Measurements from ENCODE around the gene BLTP2. TPM values are rescaled to one million over a fixed set of nuclear protein-coding genes. Genes with fewer than 3 reads are reported as not detected.

BLTP2 gene
- total RNA-seq, 2 donors from 2014 or later, result 42.2 to 94.2 TPM

DNA sequence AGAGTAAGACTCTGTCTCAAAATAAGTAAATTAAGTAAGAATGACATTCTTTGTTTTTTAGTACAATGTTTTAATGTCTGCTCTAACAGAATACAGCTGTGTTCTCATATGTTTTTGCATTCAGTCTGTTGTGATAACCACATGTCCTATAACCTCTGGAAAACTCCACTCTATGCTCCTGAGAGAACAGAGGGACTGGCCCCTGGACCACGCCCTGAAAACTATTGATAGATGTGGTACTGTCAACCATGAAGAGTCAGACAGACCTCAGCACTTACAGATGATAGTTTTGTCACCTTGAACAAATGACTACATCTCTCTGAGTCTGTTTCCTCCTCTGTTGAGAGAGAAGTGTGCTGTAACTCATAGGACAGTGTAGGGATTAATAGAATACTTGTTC is 25.0 kb upstream of the BLTP2 start:
- no peak for TF ChIP-seq POLR2AphosphoS5 (IDR thresholded peaks at IDR 0.05)
- TF ChIP-seq CTCF (IDR thresholded peaks at IDR 0.05), result no peak
- no peak for TF ChIP-seq POLR2A (IDR thresholded peaks at IDR 0.05)
- peaks cover 19 to 31% of the 10 kb centered on the region in 2 donors for H3K36me3 ChIP-seq
- 96% methylated on average over 1 of the region's 1 CpG for WGBS

DNA sequence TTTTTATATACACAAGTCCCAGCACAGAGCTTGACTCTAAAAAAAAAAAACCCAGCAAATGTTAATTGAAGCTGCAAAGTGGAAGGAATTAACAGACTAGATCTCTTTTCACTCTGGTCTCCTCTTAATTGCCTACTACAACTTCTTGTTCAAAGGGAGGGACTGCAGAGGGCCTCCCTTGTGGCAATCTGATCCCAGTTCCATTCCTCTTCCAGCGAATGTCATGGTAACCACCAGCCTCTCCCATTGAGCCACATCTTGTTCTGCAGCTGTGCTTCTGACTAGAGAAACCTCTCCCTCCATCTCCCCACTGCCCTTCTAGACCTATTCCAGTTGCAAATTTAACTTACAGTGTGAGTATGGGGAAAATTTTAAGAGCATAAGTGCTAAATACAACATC is 22.9 kb upstream of the BLTP2 start:
- Histone ChIP-seq H3K4me3 (no peak overlapping the region), H3K36me3 (peaks cover 9 to 10% of the 10 kb centered on the region in 2 donors), H3K27me3 (replicated peaks; ENCODE audit: insufficient read depth) (no peaks in the 10 kb centered on the region), H3K4me1 (replicated peaks) (peaks cover 7% of the 10 kb centered on the region), H3K27ac (no peak overlapping the region), H3K9me3 (no peaks in the 10 kb centered on the region)
- 81% methylated on average over 1 of the region's 1 CpG for WGBS
- intact Hi-C loops (cut with DNase I), result no loop called here
- TF ChIP-seq POLR2A (IDR thresholded peaks at IDR 0.05) (no peak), CTCF (IDR thresholded peaks at IDR 0.05) (no peak), POLR2AphosphoS5 (IDR thresholded peaks at IDR 0.05) (no peak)
- no peak for DNase-seq (ENCODE audit: low spot score)

More for the DNA sequence above, 25.0 kb upstream of the BLTP2 start:
- Histone ChIP-seq H3K9me3 (no peaks in the 10 kb centered on the region), H3K4me1 (replicated peaks) (no peaks in the 10 kb centered on the region), H3K4me3 (no peak overlapping the region), H3K27ac (no peak overlapping the region), H3K27me3 (replicated peaks; ENCODE audit: insufficient read depth) (no peaks in the 10 kb centered on the region)
- intact Hi-C loops (cut with DNase I), result no loop called here
- no peak for DNase-seq (ENCODE audit: low spot score)

DNA sequence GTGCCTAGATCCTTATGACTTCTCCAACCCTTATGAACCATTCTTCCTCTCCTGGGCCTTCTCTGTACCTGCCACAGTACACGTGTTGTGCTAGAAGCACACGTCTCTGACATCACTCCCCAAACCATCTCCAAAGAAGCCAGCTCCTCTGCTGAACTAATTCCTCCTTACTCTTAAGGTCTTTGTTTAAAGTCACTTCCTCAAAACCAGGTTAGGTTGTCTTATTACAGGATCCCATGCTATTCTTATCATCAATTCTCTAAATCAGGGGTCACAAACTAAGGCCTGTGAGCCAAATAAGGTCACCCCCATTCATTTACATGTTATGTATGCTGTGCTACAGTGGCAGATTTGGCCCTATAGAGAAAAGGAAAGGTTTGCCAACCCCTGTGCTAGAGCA is 21.0 kb upstream of the BLTP2 start:
- DNase-seq (ENCODE audit: low spot score), result no peak
- Histone ChIP-seq H3K27me3 (replicated peaks; ENCODE audit: insufficient read depth) (no peaks in the 10 kb centered on the region), H3K4me1 (replicated peaks) (peaks cover 8% of the 10 kb centered on the region), H3K4me3 (no peak overlapping the region), H3K36me3 (peaks cover 0 to 3% of the 10 kb centered on the region in 2 donors), H3K9me3 (no peaks in the 10 kb centered on the region), H3K27ac (no peak overlapping the region)
- intact Hi-C loops (cut with DNase I), result no loop called here
- no peak for TF ChIP-seq POLR2AphosphoS5 (IDR thresholded peaks at IDR 0.05)
- TF ChIP-seq POLR2A (IDR thresholded peaks at IDR 0.05), result no peak
- TF ChIP-seq CTCF (IDR thresholded peaks at IDR 0.05), result no peak
- 66% methylated on average over 2 of the region's 2 CpGs for WGBS

GRCh38 chr17:28663723-28664122 is 18.8 kb upstream of the BLTP2 start:
- no peak for DNase-seq (ENCODE audit: low spot score)
- H3K27ac ChIP-seq, result no peak overlapping the region
- H3K36me3 ChIP-seq, result peaks cover 0 to 6% of the 10 kb centered on the region in 2 donors
- intact Hi-C loops (cut with DNase I), result loop anchor here (2.0 to 5.0 kb wide), 2 partner anchors 19 to 49 kb away; partner anchors contain the start of genes BLTP2 and PROCA1
- no peaks in the 10 kb centered on the region for H3K9me3 ChIP-seq
- H3K4me1 ChIP-seq (replicated peaks), result peaks cover 8% of the 10 kb centered on the region
- no peaks in the 10 kb centered on the region for H3K27me3 ChIP-seq (replicated peaks; ENCODE audit: insufficient read depth)
- no peak for TF ChIP-seq POLR2A (IDR thresholded peaks at IDR 0.05)
- TF ChIP-seq CTCF (IDR thresholded peaks at IDR 0.05), result no peak
- no peak for TF ChIP-seq POLR2AphosphoS5 (IDR thresholded peaks at IDR 0.05)
- no peak overlapping the region for H3K4me3 ChIP-seq

GRCh38 chr17:28662527-28662829 is 17.5 kb upstream of the BLTP2 start:
- Histone ChIP-seq H3K9me3 (no peaks in the 10 kb centered on the region), H3K4me1 (replicated peaks) (peaks cover 8% of the 10 kb centered on the region)
- intact Hi-C loops (cut with DNase I), result loop anchor here (2.0 to 5.0 kb wide), 2 partner anchors 18 to 50 kb away; partner anchors contain the start of genes BLTP2 and PROCA1

More at GRCh38 chr17:28662527-28662829, 17.5 kb upstream of the BLTP2 start:
- Histone ChIP-seq H3K27ac (peak overlapping the region; percentile 98 to 99), H3K27me3 (replicated peaks; ENCODE audit: insufficient read depth) (no peaks in the 10 kb centered on the region), H3K36me3 (peaks cover 0 to 6% of the 10 kb centered on the region in 2 donors), H3K4me3 (peak overlapping the region; percentile 78 to 84)
- TF ChIP-seq POLR2A (IDR thresholded peaks at IDR 0.05) (no peak), CTCF (IDR thresholded peaks at IDR 0.05) (no peak), POLR2AphosphoS5 (IDR thresholded peaks at IDR 0.05) (no peak)
- 0% methylated on average over 10 of the region's 10 CpGs for WGBS
- no peak for DNase-seq (ENCODE audit: low spot score)
